ENCODE measurements around the gene ZNF280D. TPM values are rescaled to one million over a fixed set of nuclear protein-coding genes. Genes with fewer than 3 reads are reported as not detected.

The ZNF280D gene
- total RNA-seq, 1 experiment from 2014 or later, result 26.8 TPM

DNA sequence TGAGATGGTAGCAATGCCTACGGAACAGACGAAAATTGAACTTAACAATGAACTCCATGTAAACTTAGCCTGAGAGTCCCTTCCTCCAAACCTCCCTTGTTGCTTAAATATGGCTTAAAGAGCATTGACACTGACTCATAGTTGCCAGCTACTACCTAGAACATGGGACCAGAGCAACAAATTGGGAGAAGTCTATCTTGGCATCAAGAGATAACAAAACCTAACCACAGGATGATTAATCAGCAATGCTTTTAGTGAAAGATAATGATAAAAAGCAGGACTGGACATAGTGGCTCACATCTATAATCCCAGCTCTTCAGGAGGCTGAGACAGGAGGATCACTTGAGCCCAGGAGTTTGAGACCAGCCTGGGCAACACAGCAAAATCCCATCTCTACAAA is 150.5 kb downstream of the ZNF280D start:
- Histone ChIP-seq H3K9me2 (ENCODE audit: insufficient read depth) (no peaks in the 10 kb centered on the region), H3K4me1 (replicated peaks; ENCODE audit: insufficient read depth) (no peaks in the 10 kb centered on the region), H3K79me2 (ENCODE audit: low read depth) (no peaks in the 10 kb centered on the region), H3K27me3 (ENCODE audit: insufficient read depth, low read depth) (no peaks in the 10 kb centered on the region), H3K27ac (no peak overlapping the region), H2AFZ (no peak overlapping the region), H3K4me3 (no peak overlapping the region), H3K4me2 (no peak overlapping the region), H3K9me3 (ENCODE audit: insufficient read depth, low read depth) (no peaks in the 10 kb centered on the region), H3K36me3 (ENCODE audit: low read depth) (no peaks in the 10 kb centered on the region), H3F3A (ENCODE audit: insufficient read depth, low read depth) (no peaks in the 10 kb centered on the region), H4K20me1 (ENCODE audit: insufficient read depth) (no peaks in the 10 kb centered on the region)
- ChIA-PET POLR2A (ENCODE audit: unreplicated experiment) (no interaction called here), CTCF (no interaction called here)
- intact Hi-C loops (cut with micrococcal nuclease; ENCODE audit: unreplicated experiment), result no loop called here
- no peak for TF ChIP-seq EZH2 (IDR thresholded peaks at IDR 0.05; ENCODE audit: low read depth)
- TF ChIP-seq, protein P1, sequence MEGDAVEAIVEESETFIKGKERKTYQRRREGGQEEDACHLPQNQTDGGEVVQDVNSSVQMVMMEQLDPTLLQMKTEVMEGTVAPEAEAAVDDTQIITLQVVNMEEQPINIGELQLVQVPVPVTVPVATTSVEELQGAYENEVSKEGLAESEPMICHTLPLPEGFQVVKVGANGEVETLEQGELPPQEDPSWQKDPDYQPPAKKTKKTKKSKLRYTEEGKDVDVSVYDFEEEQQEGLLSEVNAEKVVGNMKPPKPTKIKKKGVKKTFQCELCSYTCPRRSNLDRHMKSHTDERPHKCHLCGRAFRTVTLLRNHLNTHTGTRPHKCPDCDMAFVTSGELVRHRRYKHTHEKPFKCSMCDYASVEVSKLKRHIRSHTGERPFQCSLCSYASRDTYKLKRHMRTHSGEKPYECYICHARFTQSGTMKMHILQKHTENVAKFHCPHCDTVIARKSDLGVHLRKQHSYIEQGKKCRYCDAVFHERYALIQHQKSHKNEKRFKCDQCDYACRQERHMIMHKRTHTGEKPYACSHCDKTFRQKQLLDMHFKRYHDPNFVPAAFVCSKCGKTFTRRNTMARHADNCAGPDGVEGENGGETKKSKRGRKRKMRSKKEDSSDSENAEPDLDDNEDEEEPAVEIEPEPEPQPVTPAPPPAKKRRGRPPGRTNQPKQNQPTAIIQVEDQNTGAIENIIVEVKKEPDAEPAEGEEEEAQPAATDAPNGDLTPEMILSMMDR (conservative IDR thresholded peaks at IDR 0.05), result no peak
- BruUV-seq (replicated peaks), result no TSS peak
- no peak for DNase-seq

Other genes with a start within 250 kb of the ZNF280D start
- gene TCF12, start 185.1 kb upstream of the ZNF280D start, total RNA-seq (2021), result 60.1 and 67.8 TPM in 2 replicates